ENCODE data around the gene BCL2L13. TPM values are rescaled to one million over a fixed set of nuclear protein-coding genes. Genes with fewer than 3 reads are reported as not detected.
"Not testable (repeated sequence)": the region's sequence is repeated elsewhere in the genome, so short reads cannot be mapped to it uniquely, and the experiment has no call there.

BCL2L13 gene
- total RNA-seq, 2 donors from 2014 or later, result 25.1 to 31.4 TPM

- H3K9me3 Mint-ChIP-seq, result no peaks in the 10 kb centered on the region
- H3K27me3 Mint-ChIP-seq, result no peaks in the 10 kb centered on the region
- H3K4me3 Mint-ChIP-seq, result peak within 1 kb of the TSS; percentile 91
- H3K27ac Mint-ChIP-seq, result peak within 1 kb of the TSS; percentile 92
- ATAC-seq (replicated peaks), result peak; percentile 100
- peaks cover 36% of the 10 kb centered on the region for H3K36me3 Mint-ChIP-seq (ENCODE audit: low read depth)
- no peaks in the 10 kb centered on the region for H3K4me1 Mint-ChIP-seq
Observed at GRCh38 chr22:17628406-17629172, 10.0 kb upstream of the BCL2L13 start, which contains the start of gene ATP6V1E1. Gene ATP6V1E1, minus strand, starts transcription at chr22:17628749. Its CDS starts 114 bp downstream, at chr22:17628635.

- Mint-ChIP-seq H3K4me3 (peak overlapping the region; percentile 91), H3K9me3 (no peaks in the 10 kb centered on the region), H3K27ac (peak overlapping the region; percentile 92), H3K36me3 (ENCODE audit: low read depth) (peaks cover 31% of the 10 kb centered on the region), H3K27me3 (no peaks in the 10 kb centered on the region), H3K4me1 (no peaks in the 10 kb centered on the region)
- ATAC-seq (replicated peaks), result no peak
Observed at GRCh38 chr22:17629173-17629489, 9.4 kb upstream of the BCL2L13 start.

- no peaks in the 10 kb centered on the region for H3K9me3 Mint-ChIP-seq
- H3K4me3 Mint-ChIP-seq, result peak overlapping the region; percentile 91
- H3K27me3 Mint-ChIP-seq, result no peaks in the 10 kb centered on the region
Observed at GRCh38 chr22:17629641-17630040, 8.9 kb upstream of the BCL2L13 start.

GRCh38 chr22:17631076-17631565 is 7.4 kb upstream of the BCL2L13 start:
- no peaks in the 10 kb centered on the region for H3K27me3 Mint-ChIP-seq
- no peaks in the 10 kb centered on the region for H3K9me3 Mint-ChIP-seq
- H3K27ac Mint-ChIP-seq, result no peak overlapping the region
- no peak overlapping the region for H3K4me3 Mint-ChIP-seq
- no peaks in the 10 kb centered on the region for H3K4me1 Mint-ChIP-seq
- H3K36me3 Mint-ChIP-seq (ENCODE audit: low read depth), result peaks cover 12% of the 10 kb centered on the region
- no peak for ATAC-seq (replicated peaks)

More at GRCh38 chr22:17629641-17630040, 8.9 kb upstream of the BCL2L13 start:
- Mint-ChIP-seq H3K36me3 (ENCODE audit: low read depth) (peaks cover 26% of the 10 kb centered on the region), H3K4me1 (no peaks in the 10 kb centered on the region), H3K27ac (peak overlapping the region; percentile 92)
- ATAC-seq (replicated peaks), result no peak

- Mint-ChIP-seq H3K36me3 (ENCODE audit: low read depth) (peaks cover 6% of the 10 kb centered on the region), H3K4me1 (peaks cover 7% of the 10 kb centered on the region), H3K4me3 (no peak overlapping the region), H3K9me3 (no peaks in the 10 kb centered on the region), H3K27me3 (no peaks in the 10 kb centered on the region), H3K27ac (no peak overlapping the region)
- ATAC-seq (replicated peaks), result no peak
Observed at GRCh38 chr22:17633217-17633997, 5.2 kb upstream of the BCL2L13 start.

- H3K4me1 Mint-ChIP-seq, result peaks cover 7% of the 10 kb centered on the region
- peaks cover under 1% of the 10 kb centered on the region for H3K36me3 Mint-ChIP-seq (ENCODE audit: low read depth)
- no peak for ATAC-seq (replicated peaks)
- H3K4me3 Mint-ChIP-seq, result no peak overlapping the region
- no peaks in the 10 kb centered on the region for H3K9me3 Mint-ChIP-seq
- H3K27ac Mint-ChIP-seq, result no peak overlapping the region
- H3K27me3 Mint-ChIP-seq, result no peaks in the 10 kb centered on the region
Observed at GRCh38 chr22:17633998-17634323, 4.6 kb upstream of the BCL2L13 start.

- no peaks in the 10 kb centered on the region for H3K9me3 Mint-ChIP-seq
- no peaks in the 10 kb centered on the region for H3K36me3 Mint-ChIP-seq (ENCODE audit: low read depth)
- no peaks in the 10 kb centered on the region for H3K27me3 Mint-ChIP-seq
- H3K4me1 Mint-ChIP-seq, result peaks cover 7% of the 10 kb centered on the region
- no peak overlapping the region for H3K27ac Mint-ChIP-seq
- no peak for ATAC-seq (replicated peaks)
- no peak overlapping the region for H3K4me3 Mint-ChIP-seq
Observed at GRCh38 chr22:17634696-17635095, 3.9 kb upstream of the BCL2L13 start.

- H3K4me3 Mint-ChIP-seq; H3K27ac Mint-ChIP-seq; H3K27me3 Mint-ChIP-seq; H3K36me3 Mint-ChIP-seq (ENCODE audit: low read depth); H3K9me3 Mint-ChIP-seq; ATAC-seq (replicated peaks); H3K4me1 Mint-ChIP-seq: not testable (repeated sequence)
Observed at GRCh38 chr22:17636850-17637249, 1.7 kb upstream of the BCL2L13 start.

GRCh38 chr22:17637490-17638181 is 921 bp upstream of the BCL2L13 start:
- no peak for ATAC-seq (replicated peaks)
- peak overlapping the region; percentile 86 for H3K4me3 Mint-ChIP-seq
- H3K4me1 Mint-ChIP-seq, result peaks cover 7% of the 10 kb centered on the region
- peak overlapping the region; percentile 89 for H3K27ac Mint-ChIP-seq
- no peaks in the 10 kb centered on the region for H3K9me3 Mint-ChIP-seq
- peaks cover 14% of the 10 kb centered on the region for H3K36me3 Mint-ChIP-seq (ENCODE audit: low read depth)
- no peaks in the 10 kb centered on the region for H3K27me3 Mint-ChIP-seq

GRCh38 chr22:17638182-17638431 is 450 bp upstream of the BCL2L13 start:
- no peaks in the 10 kb centered on the region for H3K27me3 Mint-ChIP-seq
- peak overlapping the region; percentile 86 for H3K4me3 Mint-ChIP-seq

GRCh38 chr22:17639247-17639741 is 737 bp downstream of the BCL2L13 start:
- Mint-ChIP-seq H3K36me3 (ENCODE audit: low read depth) (peaks cover 17% of the 10 kb centered on the region), H3K4me3 (peak overlapping the region; percentile 86), H3K9me3 (no peaks in the 10 kb centered on the region), H3K4me1 (peaks cover 7% of the 10 kb centered on the region), H3K27ac (peak overlapping the region; percentile 89), H3K27me3 (no peaks in the 10 kb centered on the region)
- no peak for ATAC-seq (replicated peaks)

More at GRCh38 chr22:17638182-17638431, 450 bp upstream of the BCL2L13 start:
- H3K27ac Mint-ChIP-seq, result peak overlapping the region; percentile 89
- no peaks in the 10 kb centered on the region for H3K9me3 Mint-ChIP-seq
- peak; percentile 26 for ATAC-seq (replicated peaks)
- H3K36me3 Mint-ChIP-seq (ENCODE audit: low read depth), result peaks cover 17% of the 10 kb centered on the region
- peaks cover 7% of the 10 kb centered on the region for H3K4me1 Mint-ChIP-seq

- Mint-ChIP-seq H3K4me1 (peaks cover 7% of the 10 kb centered on the region), H3K27me3 (no peaks in the 10 kb centered on the region), H3K27ac (no peak overlapping the region), H3K4me3 (no peak overlapping the region), H3K9me3 (no peaks in the 10 kb centered on the region), H3K36me3 (ENCODE audit: low read depth) (peaks cover 23% of the 10 kb centered on the region)
- no peak for ATAC-seq (replicated peaks)
Observed at GRCh38 chr22:17641269-17641668, 2.7 kb downstream of the BCL2L13 start.

GRCh38 chr22:17642357-17642756 is 3.8 kb downstream of the BCL2L13 start:
- not testable (repeated sequence) for H3K9me3 Mint-ChIP-seq; ATAC-seq (replicated peaks); H3K4me1 Mint-ChIP-seq; H3K27ac Mint-ChIP-seq; H3K4me3 Mint-ChIP-seq; H3K27me3 Mint-ChIP-seq
- peaks cover 26% of the 10 kb centered on the region for H3K36me3 Mint-ChIP-seq (ENCODE audit: low read depth)

GRCh38 chr22:17647452-17647851 is 8.9 kb downstream of the BCL2L13 start:
- Mint-ChIP-seq H3K27ac (no peak overlapping the region), H3K36me3 (ENCODE audit: low read depth) (peaks cover 23% of the 10 kb centered on the region), H3K9me3 (no peaks in the 10 kb centered on the region), H3K4me1 (no peaks in the 10 kb centered on the region), H3K4me3 (no peak overlapping the region), H3K27me3 (no peaks in the 10 kb centered on the region)
- no peak for ATAC-seq (replicated peaks)
